Endodermal cell (in vitro differentiated cells): Measurements from ENCODE around the gene STK32B. TPM values are rescaled to one million over a fixed set of nuclear protein-coding genes. Genes with fewer than 3 reads are reported as not detected.

Experiments used
- DNase-seq: peaks from one replicate; pipeline ENCODE4 v3.0.0-alpha.2; 2017
- H3K27ac ChIP-seq: 2 replicates; pipeline ENCODE4 v1.5.1; 2013; ENCODE audit warnings: mild to moderate bottlenecking, low read depth, low read length, moderate library complexity
- H3K27me3 ChIP-seq: 2 replicates; pipeline ENCODE4 v1.6.1; 2013; ENCODE audit warnings: mild to moderate bottlenecking, low read length, moderate library complexity; ENCODE audit not compliant: insufficient read depth, control insufficient read depth, poor library complexity, severe bottlenecking
- H3K36me3 ChIP-seq: 2 replicates; pipeline ENCODE4 v1.7.0; 2013; ENCODE audit warnings: mild to moderate bottlenecking, low read length, moderate library complexity; ENCODE audit not compliant: control insufficient read depth, insufficient read depth
- H3K4me1 ChIP-seq: one replicate; pipeline ENCODE4 v1.7.0; 2013; ENCODE audit warnings: low read length; ENCODE audit not compliant: control insufficient read depth, insufficient read depth
- H3K4me3 ChIP-seq: 2 replicates; pipeline ENCODE4 v1.5.1; 2013; ENCODE audit warnings: mild to moderate bottlenecking, low read length, moderate library complexity
- H3K9ac ChIP-seq: 2 replicates; pipeline ENCODE4 v1.6.1; 2013; ENCODE audit warnings: mild to moderate bottlenecking, low read length, moderate library complexity; ENCODE audit not compliant: poor library complexity, severe bottlenecking; ENCODE audit errors: extremely low read depth
- H3K9me3 ChIP-seq: 2 replicates; pipeline ENCODE4 v1.6.1; 2013; ENCODE audit warnings: mild to moderate bottlenecking, low read length, moderate library complexity; ENCODE audit not compliant: control insufficient read depth
- H3K27ac Mint-ChIP-seq: 2 replicates; pipeline ENCODE4 v1.8.0; 2020; ENCODE audit warnings: mixed read lengths
- H3K27me3 Mint-ChIP-seq: 2 replicates; pipeline ENCODE4 v1.8.0; 2021; ENCODE audit warnings: mild to moderate bottlenecking, mixed read lengths; ENCODE audit not compliant: insufficient read depth
- H3K36me3 Mint-ChIP-seq: 2 replicates; pipeline ENCODE4 v1.8.0; 2020; ENCODE audit warnings: low read depth, mixed read lengths
- H3K4me1 Mint-ChIP-seq: 2 replicates; pipeline ENCODE4 v1.8.0; 2020; ENCODE audit warnings: mixed read lengths
- H3K4me3 Mint-ChIP-seq: 2 replicates; pipeline ENCODE4 v1.8.0; 2020; ENCODE audit warnings: mild to moderate bottlenecking, moderate library complexity, mixed read lengths
- H3K9me3 Mint-ChIP-seq: 2 replicates; pipeline ENCODE4 v1.8.0; 2020; ENCODE audit warnings: mild to moderate bottlenecking, mixed read lengths
- WGBS, 2 experiments: methylation state at CpG; one replicate each; pipeline versions ENCODE4 v1.1.5 to v1.1.7; 2013; ENCODE audit warnings: missing lambda C conversion rate in 2 of 2, mixed read lengths in 1 of 2; ENCODE audit not compliant: insufficient coverage in 1 of 2, insufficient read length in 1 of 2; 5-methylcytosine and 5-hydroxymethylcytosine counted together
- total RNA-seq, 2 donors: library from RNA; stranded (reverse); fragmentation: NEBNext Ultra II Directional in 1 of 2; extraction: Animal tissue kit (Norgen Biotek cat#: 25700) in 1 of 2; gene quantifications; 2 replicates in 1 of 2; 3 replicates in 1 of 2; pipeline ENCODE4 v1.2.1, GENCODE V29; 2021
- TF ChIP-seq, protein P1 (sequence below): fragments of 200-600 bp; sonication (generic); conservative IDR thresholded peaks from 2 replicates; pipeline ENCODE4 v1.5.0; 2021; ENCODE audit warnings: antibody characterized with exemption, mild to moderate bottlenecking

Gene STK32B
- total RNA-seq, 2 donors from 2014 or later, result 1.4 to 1.5 TPM

DNA sequence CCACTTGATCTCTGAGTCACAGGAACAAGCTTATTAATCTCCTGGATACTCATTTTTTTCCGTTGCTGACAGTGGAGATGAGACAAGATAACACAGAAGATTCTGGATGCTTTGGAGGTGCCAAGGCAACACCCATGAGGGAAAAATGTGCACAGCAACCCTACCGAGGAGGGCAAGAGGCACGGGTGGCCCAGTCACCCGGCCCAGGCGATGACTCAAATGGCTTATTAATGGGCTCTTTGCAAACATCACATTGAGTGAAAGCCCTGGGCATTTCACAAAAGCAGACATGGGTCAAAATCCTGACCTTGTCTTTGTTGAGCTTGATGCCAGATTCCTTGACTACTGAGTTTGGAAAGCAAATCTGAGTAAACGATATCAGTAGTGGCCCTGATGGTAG is 315.1 kb downstream of the STK32B start:
- Mint-ChIP-seq H3K4me3 (no peak overlapping the region), H3K9me3 (no peaks in the 10 kb centered on the region), H3K27ac (no peak overlapping the region), H3K36me3 (no peaks in the 10 kb centered on the region), H3K4me1 (peaks cover 4% of the 10 kb centered on the region), H3K27me3 (no peaks in the 10 kb centered on the region)
- 82 to 83% methylated on average over 6 of the region's 6 CpGs for WGBS, 2 experiments
- no peaks in the 10 kb centered on the region for H3K36me3 ChIP-seq
- H3K27me3 ChIP-seq, result no peaks in the 10 kb centered on the region
- no peak overlapping the region for H3K9ac ChIP-seq
- H3K4me3 ChIP-seq, result no peak overlapping the region
- no peak overlapping the region for H3K27ac ChIP-seq
- TF ChIP-seq, protein P1, sequence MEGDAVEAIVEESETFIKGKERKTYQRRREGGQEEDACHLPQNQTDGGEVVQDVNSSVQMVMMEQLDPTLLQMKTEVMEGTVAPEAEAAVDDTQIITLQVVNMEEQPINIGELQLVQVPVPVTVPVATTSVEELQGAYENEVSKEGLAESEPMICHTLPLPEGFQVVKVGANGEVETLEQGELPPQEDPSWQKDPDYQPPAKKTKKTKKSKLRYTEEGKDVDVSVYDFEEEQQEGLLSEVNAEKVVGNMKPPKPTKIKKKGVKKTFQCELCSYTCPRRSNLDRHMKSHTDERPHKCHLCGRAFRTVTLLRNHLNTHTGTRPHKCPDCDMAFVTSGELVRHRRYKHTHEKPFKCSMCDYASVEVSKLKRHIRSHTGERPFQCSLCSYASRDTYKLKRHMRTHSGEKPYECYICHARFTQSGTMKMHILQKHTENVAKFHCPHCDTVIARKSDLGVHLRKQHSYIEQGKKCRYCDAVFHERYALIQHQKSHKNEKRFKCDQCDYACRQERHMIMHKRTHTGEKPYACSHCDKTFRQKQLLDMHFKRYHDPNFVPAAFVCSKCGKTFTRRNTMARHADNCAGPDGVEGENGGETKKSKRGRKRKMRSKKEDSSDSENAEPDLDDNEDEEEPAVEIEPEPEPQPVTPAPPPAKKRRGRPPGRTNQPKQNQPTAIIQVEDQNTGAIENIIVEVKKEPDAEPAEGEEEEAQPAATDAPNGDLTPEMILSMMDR, result no peak
- H3K4me1 ChIP-seq, result no peaks in the 10 kb centered on the region
- no peak for DNase-seq
- no peaks in the 10 kb centered on the region for H3K9me3 ChIP-seq

DNA sequence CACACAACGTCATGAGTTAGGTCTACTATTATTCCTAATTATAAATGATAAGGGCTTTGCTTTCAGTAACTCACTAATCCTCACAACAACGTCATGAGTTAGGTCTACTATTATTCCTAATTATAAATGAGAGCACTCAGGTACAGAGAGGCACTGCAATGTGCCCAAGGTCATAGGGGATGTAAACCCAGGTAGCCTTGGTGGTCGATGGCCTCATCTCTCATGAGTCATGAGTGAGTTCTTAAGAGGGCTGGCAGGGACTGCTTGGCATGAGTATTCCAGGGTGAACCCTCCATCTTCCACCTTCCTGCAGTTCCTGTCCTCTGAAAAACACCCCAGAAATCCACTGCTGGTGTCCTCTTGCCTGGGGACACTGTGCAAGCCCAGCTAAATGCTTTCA is 317.1 kb downstream of the STK32B start:
- no peak overlapping the region for H3K4me3 Mint-ChIP-seq
- no peaks in the 10 kb centered on the region for H3K4me1 ChIP-seq
- 71 to 84% methylated on average over 1 to 2 of the region's 3 CpGs for WGBS, 2 experiments

GRCh38 chr4:5370286-5370685 is 319.0 kb downstream of the STK32B start:
- Mint-ChIP-seq H3K27ac (no peak overlapping the region), H3K4me1 (peaks cover 4% of the 10 kb centered on the region), H3K9me3 (peaks cover 5% of the 10 kb centered on the region), H3K36me3 (no peaks in the 10 kb centered on the region), H3K4me3 (no peak overlapping the region), H3K27me3 (peaks cover 7% of the 10 kb centered on the region)
- WGBS, 2 experiments, result 82 to 90% methylated on average over 2 of the region's 2 CpGs
- Histone ChIP-seq H3K27me3 (no peaks in the 10 kb centered on the region), H3K4me3 (no peak overlapping the region), H3K27ac (no peak overlapping the region), H3K9me3 (no peaks in the 10 kb centered on the region), H3K36me3 (no peaks in the 10 kb centered on the region), H3K4me1 (no peaks in the 10 kb centered on the region), H3K9ac (no peak overlapping the region)
- TF ChIP-seq, protein P1, result no peak
- no peak for DNase-seq

More for the DNA sequence above, 317.1 kb downstream of the STK32B start:
- TF ChIP-seq, protein P1, result no peak
- Histone ChIP-seq H3K27me3 (no peaks in the 10 kb centered on the region), H3K27ac (no peak overlapping the region), H3K4me3 (no peak overlapping the region), H3K9ac (no peak overlapping the region), H3K9me3 (no peaks in the 10 kb centered on the region), H3K36me3 (no peaks in the 10 kb centered on the region)
- no peak for DNase-seq
- no peaks in the 10 kb centered on the region for H3K36me3 Mint-ChIP-seq
- H3K27me3 Mint-ChIP-seq, result no peaks in the 10 kb centered on the region
- H3K4me1 Mint-ChIP-seq, result peaks cover 4% of the 10 kb centered on the region
- H3K27ac Mint-ChIP-seq, result no peak overlapping the region
- no peaks in the 10 kb centered on the region for H3K9me3 Mint-ChIP-seq
